ENCODE results near the gene C15orf62.

DNA sequence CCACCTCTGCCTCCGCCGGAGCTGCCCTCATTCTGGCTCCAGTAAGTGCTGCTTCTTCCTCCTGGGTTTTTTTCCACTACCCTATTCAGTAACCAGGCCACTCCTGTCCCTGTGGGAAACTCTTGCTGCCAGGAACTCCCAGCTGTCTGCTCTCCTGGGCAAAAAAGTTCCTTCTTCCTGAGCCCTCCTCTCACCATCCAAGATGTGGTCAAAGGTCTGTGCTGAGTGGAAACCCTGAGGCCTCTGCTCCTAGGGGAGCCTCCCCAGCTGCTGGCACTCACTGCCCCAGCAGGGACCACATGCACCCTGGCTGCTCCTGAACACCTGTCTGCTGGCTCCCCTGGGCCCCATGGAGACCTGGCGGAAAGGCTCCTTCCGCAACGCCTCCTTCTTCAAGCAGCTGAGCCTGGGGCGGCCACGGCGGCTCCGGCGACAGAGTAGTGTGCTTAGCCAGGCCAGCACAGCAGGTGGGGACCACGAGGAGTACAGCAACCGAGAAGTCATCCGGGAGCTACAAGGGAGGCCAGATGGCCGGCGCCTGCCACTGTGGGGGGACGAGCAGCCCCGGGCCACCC is 454 bp downstream of the C15orf62 start:
- TF ChIP-seq, protein P1, sequence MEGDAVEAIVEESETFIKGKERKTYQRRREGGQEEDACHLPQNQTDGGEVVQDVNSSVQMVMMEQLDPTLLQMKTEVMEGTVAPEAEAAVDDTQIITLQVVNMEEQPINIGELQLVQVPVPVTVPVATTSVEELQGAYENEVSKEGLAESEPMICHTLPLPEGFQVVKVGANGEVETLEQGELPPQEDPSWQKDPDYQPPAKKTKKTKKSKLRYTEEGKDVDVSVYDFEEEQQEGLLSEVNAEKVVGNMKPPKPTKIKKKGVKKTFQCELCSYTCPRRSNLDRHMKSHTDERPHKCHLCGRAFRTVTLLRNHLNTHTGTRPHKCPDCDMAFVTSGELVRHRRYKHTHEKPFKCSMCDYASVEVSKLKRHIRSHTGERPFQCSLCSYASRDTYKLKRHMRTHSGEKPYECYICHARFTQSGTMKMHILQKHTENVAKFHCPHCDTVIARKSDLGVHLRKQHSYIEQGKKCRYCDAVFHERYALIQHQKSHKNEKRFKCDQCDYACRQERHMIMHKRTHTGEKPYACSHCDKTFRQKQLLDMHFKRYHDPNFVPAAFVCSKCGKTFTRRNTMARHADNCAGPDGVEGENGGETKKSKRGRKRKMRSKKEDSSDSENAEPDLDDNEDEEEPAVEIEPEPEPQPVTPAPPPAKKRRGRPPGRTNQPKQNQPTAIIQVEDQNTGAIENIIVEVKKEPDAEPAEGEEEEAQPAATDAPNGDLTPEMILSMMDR (IDR thresholded peaks at IDR 0.05): no peak
- no peak for TF ChIP-seq ZFX (IDR thresholded peaks at IDR 0.05; ENCODE audit: borderline replicate concordance)
